ENCODE measurements around the gene NSMF. TPM values are rescaled to one million over a fixed set of nuclear protein-coding genes. Genes with fewer than 3 reads are reported as not detected.
A peak's percentile ranks its signal among the peaks of the same experiment; 100 is the strongest.

NSMF gene
- total RNA-seq, 2 donors from 2014 or later = 39.9 to 52.0 TPM

DNA sequence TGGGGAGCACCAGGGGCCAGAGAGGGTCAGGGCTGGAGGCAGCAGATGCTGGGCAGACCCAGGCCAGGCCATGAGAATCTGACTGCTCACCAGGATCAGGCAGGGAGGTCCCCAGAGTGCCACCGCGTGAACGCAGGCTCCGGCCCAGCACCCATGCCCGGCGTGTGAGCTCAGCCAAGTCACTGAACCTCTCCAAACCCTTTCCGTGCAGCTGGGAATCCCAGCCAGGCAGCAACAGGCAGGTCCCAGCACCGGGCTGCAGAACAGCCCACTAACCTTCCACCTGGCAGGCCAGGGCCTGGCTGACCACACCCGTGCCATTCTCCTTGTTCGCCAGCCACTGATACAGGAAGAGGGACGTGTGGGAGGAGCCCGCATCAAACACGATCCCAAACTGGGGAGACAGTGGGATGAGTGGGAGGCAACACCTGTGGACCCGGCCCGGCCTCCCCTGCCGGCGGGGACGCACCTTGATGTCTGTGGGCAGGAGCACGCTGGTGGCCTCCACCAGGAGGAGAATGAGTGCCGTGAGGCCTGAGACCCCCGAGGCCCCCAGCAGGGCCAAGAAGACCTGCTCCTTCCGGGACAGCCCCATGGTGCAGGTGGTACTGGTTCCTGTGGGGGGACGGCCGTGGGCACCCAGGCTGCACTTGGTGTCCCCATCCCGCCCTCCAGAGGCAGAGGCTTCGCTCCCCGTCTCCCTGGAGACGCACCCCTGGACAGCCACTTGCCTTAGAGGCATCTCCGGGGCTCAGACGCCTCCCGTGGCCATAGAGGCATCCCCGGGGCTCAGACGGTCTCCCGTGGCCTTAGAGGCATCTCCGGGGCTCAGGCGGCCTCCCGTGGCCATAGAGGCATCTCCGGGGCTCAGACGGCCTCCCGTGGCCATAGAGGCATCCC is 21.2 kb downstream of the NSMF start:
- DNase-seq (no peak), ATAC-seq (peak; percentile 30)
- intact Hi-C loops (cut with DNase I, micrococcal nuclease) = no loop called here

DNA sequence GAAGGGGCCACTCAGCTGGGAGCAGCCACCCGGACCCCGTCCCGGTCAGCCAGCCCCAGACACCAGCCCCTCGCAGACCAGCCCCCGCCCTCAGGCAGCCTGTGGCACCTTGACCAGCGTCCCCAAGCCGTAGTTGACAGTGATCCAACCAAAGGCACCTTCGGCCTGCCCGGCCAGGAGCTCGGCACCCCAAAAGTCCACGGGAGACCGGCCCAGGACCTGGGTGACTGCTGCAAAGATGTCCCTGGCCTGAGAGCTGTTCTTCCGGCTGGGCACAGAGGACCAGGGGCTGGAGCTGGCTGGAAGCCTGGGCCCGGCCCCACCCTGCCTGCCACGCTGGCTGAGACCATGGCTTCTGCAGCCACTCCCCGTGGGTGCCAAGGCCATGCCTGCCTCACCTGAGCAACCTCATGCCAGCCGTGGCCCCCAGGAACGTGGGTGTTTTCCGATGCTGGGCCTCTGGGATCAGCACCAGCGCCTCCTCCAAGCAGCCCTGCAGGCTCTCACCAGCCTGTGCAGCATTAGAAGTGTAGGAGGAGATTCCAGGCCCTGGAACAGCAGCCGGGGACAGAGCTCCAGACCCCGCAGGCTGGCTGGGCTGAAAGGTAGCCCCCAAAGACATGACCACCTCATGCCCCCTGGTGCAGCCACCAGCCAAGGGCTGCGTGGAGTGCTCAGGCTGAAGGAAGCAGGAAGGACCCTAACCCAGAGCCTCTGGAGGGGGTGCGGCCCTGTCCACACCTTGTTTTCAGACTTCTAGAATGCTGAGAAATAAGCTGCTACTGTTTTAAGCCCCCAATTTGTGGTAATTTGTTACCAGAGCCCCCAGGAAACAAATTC is 22.2 kb downstream of the NSMF start:
- intact Hi-C loops (cut with DNase I, micrococcal nuclease) = no loop called here
- peak; percentile 62 to 68 for DNase-seq
- peak; percentile 46 for ATAC-seq

DNA sequence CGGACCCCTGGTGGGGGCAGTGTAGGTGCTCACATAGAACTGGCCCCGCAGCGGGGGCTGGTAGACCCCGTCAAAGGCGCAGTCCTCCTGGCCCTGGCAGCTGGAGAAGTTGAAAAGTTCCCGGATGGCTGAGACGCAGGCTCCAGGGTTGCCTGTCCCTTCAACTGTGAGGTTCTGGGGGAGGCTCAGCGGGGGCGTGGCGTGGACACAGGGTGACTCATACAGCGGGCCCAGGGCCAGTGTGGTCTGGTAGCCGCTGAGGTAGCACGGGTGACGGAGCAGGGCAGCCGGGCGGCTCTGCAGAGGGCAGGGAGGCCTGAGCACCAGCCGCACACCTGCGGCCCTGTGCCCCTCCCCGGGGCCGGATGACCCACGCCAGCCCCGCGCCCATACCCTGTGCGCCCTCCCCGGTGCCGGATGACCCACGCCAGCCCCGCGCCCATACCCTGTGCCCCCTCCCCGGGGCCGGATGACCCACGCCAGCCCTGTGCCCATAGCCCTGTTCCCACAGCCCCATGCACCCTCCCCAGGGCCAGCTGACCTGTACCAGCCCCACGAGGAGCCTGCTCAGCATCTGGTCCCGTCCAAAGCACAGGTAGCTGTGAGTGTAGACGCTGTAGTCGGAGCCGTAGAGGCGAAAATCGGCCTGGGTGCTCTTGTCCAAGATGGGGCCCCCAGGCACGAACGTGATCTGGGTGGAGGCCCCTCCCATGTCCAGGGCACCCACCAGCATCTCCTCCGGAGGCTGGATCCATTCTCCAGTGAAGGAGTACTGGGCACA is 23.0 kb downstream of the NSMF start:
- intact Hi-C loops (cut with DNase I, micrococcal nuclease) = no loop called here
- peak; percentile 65 for ATAC-seq
- peak; percentile 85 to 90 for DNase-seq

DNA sequence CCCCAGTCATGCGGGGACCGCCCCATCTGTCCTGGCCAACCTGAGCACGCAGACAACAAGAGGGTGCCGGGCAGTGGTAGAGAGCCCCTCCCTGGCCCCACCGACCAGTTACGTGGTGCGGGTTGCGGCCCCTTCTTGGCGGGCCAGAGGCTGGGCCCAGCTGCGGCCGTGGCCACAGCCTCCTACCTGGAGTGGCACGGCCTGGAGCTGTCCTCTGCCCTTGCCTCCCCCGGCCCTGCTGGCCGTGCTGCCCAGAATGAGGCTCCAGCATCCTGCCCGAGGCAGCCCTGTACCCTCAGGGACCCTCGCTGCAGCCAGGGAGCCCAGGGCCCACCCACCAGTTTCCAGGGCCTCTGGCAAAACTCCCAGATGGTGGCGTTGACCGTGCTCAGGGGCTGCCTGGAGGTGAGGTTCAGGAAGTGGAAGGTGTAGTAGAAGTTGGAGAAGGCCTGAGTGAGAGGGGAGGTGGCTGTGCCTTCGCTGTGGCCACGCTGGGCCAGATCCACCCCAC is 23.7 kb downstream of the NSMF start:
- intact Hi-C loops (cut with DNase I, micrococcal nuclease) = no loop called here
- ATAC-seq = peak; percentile 9
- DNase-seq = no peak

- DNase-seq = no peak
- no peak for ATAC-seq
- intact Hi-C loops (cut with DNase I, micrococcal nuclease) = no loop called here
These were observed 24.4 kb downstream of the NSMF start for GRCh38 chr9:137434498-137435380.

DNA sequence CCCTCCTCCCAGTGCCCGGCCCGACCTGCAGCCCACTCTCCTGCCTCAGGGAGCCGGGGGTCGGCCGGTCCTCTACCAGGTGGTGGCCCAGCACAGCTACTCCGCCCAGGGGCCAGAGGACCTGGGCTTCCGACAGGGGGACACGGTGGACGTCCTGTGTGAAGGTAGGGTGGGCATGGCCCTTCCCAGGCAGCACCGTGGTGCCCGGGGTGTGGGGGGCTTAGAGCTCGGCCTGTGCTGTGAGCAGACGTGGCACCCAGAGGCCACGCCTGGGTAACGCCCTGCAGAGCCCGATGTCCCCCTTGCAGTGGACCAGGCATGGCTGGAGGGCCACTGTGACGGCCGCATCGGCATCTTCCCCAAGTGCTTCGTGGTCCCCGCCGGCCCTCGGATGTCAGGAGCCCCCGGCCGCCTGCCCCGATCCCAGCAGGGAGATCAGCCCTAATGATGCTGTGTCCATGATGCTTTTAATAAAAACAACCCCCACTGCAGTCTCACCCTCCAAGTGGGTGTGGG is 25.2 kb downstream of the NSMF start:
- intact Hi-C loops (cut with DNase I, micrococcal nuclease) = no loop called here
- DNase-seq (no peak), ATAC-seq (no peak)

DNA sequence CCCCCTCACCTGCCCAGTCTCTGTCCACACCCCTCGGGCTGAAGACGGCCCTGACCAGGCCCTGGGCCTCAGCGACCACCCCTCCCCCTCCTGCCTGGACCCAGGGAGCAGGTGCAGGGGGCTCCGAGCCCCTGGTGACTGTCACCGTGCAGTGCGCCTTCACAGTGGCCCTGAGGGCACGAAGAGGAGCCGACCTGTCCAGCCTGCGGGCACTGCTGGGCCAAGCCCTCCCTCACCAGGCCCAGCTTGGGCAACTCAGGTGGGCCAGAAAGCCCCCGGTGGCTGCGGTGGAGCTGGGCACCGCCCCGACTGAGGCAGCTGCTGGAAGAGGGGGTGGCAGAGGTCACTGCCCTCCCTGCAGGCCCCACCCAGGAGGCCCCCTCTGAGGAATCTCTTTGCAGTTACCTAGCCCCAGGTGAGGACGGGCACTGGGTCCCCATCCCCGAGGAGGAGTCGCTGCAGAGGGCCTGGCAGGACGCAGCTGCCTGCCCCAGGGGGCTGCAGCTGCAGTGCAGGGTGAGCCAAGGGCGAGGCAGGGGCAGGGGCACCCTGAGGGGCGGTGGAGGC is 25.7 kb downstream of the NSMF start:
- no peak for ATAC-seq
- intact Hi-C loops (cut with DNase I, micrococcal nuclease) = no loop called here
- DNase-seq = no peak

GRCh38 chr9:137432687-137433348 is 26.3 kb downstream of the NSMF start:
- DNase-seq (no peak), ATAC-seq (no peak)
- intact Hi-C loops (cut with DNase I, micrococcal nuclease) = no loop called here

- ATAC-seq (no peak), DNase-seq (no peak)
- intact Hi-C loops (cut with DNase I, micrococcal nuclease) = no loop called here
These were observed 27.7 kb downstream of the NSMF start for GRCh38 chr9:137431416-137431931.

- intact Hi-C loops (cut with DNase I, micrococcal nuclease) = no loop called here
- no peak for ATAC-seq
- no peak for DNase-seq
These were observed 28.3 kb downstream of the NSMF start for GRCh38 chr9:137430723-137431415.

- DNase-seq (peak; percentile 57 to 77), ATAC-seq (peak; percentile 66)
- intact Hi-C loops (cut with DNase I, micrococcal nuclease) = no loop called here
These were observed 29.0 kb downstream of the NSMF start for GRCh38 chr9:137429974-137430722.

GRCh38 chr9:137429546-137429890 is 29.6 kb downstream of the NSMF start:
- ATAC-seq (peak; percentile 7), DNase-seq (no peak)
- intact Hi-C loops (cut with DNase I, micrococcal nuclease) = no loop called here

DNA sequence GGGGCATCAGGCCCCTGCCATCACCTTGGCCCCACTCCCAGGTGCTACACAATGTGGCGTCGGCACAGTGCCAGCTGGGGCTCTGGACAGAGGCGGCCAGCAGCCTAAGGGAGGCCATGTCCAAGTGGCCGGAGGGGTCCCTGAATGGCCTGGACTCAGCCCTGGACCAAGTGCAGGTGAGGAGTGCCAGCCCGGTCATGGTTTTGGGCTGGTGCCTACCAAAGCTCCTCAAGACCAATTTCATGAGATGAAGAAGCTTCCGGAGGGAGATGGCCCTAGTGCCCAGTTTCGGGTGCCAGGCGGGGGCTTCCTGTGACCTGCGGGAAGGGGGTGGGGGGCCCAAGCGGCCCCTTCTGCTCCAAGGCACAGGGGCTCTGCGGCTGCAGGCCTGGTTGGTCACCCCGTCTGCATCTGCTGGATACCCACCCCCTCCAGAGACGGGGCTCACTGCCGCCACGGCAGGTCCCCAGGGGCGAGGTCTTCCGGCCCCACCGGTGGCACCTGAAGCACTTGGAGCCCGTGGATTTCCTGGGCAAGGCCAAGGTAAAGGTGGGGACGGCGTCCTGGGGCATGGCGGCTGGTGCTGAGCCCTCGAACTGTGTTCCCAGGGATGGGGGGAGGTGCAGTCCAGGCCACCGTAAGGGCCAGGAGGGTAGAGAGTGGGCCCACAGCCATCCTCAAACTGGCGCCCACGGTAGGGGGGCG is 30.1 kb downstream of the NSMF start:
- no peak for DNase-seq

GRCh38 chr9:137428311-137428630 is 30.9 kb downstream of the NSMF start:
- ATAC-seq = no peak
- intact Hi-C loops (cut with DNase I, micrococcal nuclease) = no loop called here
- no peak for DNase-seq

More for the DNA sequence above, 30.1 kb downstream of the NSMF start:
- peak; percentile 5 for ATAC-seq
- intact Hi-C loops (cut with DNase I, micrococcal nuclease) = no loop called here
